ENCODE results near the gene LTC4S. TPM values are rescaled to one million over a fixed set of nuclear protein-coding genes. Genes with fewer than 3 reads are reported as not detected.

LTC4S gene
- total and polyA plus RNA-seq, 9 of the 15 experiments (the other 6 are each of a cell fraction or from before 2014, with no cell fraction given): 0.17 to 0.77 (median 0.75) TPM; not detected in 6

DNA sequence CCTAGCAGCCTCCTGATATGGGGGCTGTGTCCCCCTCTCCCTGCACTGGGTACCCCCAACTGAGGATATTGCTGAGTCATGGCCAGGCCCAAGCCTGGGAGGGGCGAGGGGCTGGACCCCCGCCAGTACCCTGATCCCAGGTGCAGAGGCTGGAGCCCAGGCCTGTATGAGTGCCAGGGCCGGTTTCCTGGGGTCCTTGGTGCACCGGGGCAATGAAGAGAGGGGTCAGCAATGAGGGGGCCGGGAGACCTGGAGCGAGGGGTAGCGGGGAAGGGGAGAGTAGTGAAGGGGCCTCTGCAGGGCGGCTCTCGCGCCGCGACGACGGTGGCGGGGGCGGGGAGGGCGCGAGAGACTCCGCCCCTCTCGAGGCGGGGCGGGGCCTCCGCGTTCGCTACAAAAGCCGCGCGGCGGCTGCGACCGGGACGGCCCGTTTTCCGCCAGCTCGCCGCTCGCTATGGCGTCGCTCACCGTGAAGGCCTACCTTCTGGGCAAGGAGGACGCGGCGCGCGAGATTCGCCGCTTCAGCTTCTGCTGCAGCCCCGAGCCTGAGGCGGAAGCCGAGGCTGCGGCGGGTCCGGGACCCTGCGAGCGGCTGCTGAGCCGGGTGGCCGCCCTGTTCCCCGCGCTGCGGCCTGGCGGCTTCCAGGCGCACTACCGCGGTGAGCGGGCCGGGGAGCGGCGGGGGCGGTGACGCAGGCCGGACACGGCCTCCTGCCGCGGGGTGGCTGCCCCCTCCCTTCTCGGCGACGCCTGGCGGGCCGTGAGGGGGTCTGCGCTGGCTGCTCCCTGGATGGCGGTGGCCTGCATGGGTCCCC, 26.9 kb downstream of the LTC4S start, which contains the start of gene SQSTM1 (continued):
- TF ChIP-seq, protein P1, sequence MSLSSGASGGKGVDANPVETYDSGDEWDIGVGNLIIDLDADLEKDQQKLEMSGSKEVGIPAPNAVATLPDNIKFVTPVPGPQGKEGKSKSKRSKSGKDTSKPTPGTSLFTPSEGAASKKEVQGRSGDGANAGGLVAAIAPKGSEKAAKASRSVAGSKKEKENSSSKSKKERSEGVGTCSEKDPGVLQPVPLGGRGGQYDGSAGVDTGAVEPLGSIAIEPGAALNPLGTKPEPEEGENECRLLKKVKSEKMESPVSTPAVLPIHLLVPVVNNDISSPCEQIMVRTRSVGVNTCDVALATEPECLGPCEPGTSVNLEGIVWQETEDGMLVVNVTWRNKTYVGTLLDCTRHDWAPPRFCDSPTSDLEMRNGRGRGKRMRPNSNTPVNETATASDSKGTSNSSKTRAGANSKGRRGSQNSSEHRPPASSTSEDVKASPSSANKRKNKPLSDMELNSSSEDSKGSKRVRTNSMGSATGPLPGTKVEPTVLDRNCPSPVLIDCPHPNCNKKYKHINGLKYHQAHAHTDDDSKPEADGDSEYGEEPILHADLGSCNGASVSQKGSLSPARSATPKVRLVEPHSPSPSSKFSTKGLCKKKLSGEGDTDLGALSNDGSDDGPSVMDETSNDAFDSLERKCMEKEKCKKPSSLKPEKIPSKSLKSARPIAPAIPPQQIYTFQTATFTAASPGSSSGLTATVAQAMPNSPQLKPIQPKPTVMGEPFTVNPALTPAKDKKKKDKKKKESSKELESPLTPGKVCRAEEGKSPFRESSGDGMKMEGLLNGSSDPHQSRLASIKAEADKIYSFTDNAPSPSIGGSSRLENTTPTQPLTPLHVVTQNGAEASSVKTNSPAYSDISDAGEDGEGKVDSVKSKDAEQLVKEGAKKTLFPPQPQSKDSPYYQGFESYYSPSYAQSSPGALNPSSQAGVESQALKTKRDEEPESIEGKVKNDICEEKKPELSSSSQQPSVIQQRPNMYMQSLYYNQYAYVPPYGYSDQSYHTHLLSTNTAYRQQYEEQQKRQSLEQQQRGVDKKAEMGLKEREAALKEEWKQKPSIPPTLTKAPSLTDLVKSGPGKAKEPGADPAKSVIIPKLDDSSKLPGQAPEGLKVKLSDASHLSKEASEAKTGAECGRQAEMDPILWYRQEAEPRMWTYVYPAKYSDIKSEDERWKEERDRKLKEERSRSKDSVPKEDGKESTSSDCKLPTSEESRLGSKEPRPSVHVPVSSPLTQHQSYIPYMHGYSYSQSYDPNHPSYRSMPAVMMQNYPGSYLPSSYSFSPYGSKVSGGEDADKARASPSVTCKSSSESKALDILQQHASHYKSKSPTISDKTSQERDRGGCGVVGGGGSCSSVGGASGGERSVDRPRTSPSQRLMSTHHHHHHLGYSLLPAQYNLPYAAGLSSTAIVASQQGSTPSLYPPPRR (CRISPR knock-in tag; IDR thresholded peaks at IDR 0.05; ENCODE audit: borderline replicate concordance): no peak
- TF ChIP-seq U2AF2 (optimal IDR thresholded peaks at IDR 0.05; ENCODE audit: low read depth, low read length) (no peak), ZKSCAN8 (CRISPR knock-in tag; IDR thresholded peaks at IDR 0.05) (no peak), SMAD1 (IDR thresholded peaks at IDR 0.05; ENCODE audit: low read depth, low read length, partially characterized antibody) (peak; percentile 95), NELFE (IDR thresholded peaks at IDR 0.05; ENCODE audit: insufficient read depth, insufficient read length) (peak; percentile 34), HNRNPLL (IDR thresholded peaks at IDR 0.05; ENCODE audit: low read depth, low read length, poor library complexity, severe bottlenecking) (peak; percentile 27), ZNF57 (CRISPR knock-in tag; IDR thresholded peaks at IDR 0.05) (no peak), GTF2F1 (IDR thresholded peaks at IDR 0.05; ENCODE audit: low read depth, low read length) (peak; percentile 79; the same call in 1 of the 2 replicates), ZC3H8 (IDR thresholded peaks at IDR 0.05) (no peak), NBN (IDR thresholded peaks at IDR 0.05; ENCODE audit: low read depth) (no peak), FIP1L1 (IDR thresholded peaks at IDR 0.05; ENCODE audit: low read depth, low read length, poor library complexity, severe bottlenecking) (peak; percentile 93), SMC3 (conservative IDR thresholded peaks at IDR 0.05; ENCODE audit: insufficient read depth, low read depth, low read length) (no peak), TFAM (CRISPR knock-in tag; conservative IDR thresholded peaks at IDR 0.05) (no peak), PRMT5 (CRISPR knock-in tag; IDR thresholded peaks at IDR 0.05) (no peak)
- TF ChIP-seq, protein P2, sequence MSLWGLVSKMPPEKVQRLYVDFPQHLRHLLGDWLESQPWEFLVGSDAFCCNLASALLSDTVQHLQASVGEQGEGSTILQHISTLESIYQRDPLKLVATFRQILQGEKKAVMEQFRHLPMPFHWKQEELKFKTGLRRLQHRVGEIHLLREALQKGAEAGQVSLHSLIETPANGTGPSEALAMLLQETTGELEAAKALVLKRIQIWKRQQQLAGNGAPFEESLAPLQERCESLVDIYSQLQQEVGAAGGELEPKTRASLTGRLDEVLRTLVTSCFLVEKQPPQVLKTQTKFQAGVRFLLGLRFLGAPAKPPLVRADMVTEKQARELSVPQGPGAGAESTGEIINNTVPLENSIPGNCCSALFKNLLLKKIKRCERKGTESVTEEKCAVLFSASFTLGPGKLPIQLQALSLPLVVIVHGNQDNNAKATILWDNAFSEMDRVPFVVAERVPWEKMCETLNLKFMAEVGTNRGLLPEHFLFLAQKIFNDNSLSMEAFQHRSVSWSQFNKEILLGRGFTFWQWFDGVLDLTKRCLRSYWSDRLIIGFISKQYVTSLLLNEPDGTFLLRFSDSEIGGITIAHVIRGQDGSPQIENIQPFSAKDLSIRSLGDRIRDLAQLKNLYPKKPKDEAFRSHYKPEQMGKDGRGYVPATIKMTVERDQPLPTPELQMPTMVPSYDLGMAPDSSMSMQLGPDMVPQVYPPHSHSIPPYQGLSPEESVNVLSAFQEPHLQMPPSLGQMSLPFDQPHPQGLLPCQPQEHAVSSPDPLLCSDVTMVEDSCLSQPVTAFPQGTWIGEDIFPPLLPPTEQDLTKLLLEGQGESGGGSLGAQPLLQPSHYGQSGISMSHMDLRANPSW (CRISPR knock-in tag; IDR thresholded peaks at IDR 0.05): no peak
- TF ChIP-seq, protein P3, sequence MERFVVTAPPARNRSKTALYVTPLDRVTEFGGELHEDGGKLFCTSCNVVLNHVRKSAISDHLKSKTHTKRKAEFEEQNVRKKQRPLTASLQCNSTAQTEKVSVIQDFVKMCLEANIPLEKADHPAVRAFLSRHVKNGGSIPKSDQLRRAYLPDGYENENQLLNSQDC (CRISPR knock-in tag; IDR thresholded peaks at IDR 0.05): no peak
- TF ChIP-seq, protein P4, sequence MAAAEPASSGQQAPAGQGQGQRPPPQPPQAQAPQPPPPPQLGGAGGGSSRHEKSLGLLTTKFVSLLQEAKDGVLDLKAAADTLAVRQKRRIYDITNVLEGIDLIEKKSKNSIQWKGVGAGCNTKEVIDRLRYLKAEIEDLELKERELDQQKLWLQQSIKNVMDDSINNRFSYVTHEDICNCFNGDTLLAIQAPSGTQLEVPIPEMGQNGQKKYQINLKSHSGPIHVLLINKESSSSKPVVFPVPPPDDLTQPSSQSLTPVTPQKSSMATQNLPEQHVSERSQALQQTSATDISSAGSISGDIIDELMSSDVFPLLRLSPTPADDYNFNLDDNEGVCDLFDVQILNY (CRISPR knock-in tag; IDR thresholded peaks at IDR 0.05): no peak
- TF ChIP-seq, protein P5, sequence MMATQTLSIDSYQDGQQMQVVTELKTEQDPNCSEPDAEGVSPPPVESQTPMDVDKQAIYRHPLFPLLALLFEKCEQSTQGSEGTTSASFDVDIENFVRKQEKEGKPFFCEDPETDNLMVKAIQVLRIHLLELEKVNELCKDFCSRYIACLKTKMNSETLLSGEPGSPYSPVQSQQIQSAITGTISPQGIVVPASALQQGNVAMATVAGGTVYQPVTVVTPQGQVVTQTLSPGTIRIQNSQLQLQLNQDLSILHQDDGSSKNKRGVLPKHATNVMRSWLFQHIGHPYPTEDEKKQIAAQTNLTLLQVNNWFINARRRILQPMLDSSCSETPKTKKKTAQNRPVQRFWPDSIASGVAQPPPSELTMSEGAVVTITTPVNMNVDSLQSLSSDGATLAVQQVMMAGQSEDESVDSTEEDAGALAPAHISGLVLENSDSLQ (IDR thresholded peaks at IDR 0.05): no peak

Data from K562 (cell line).